Memory B cell (primary cell): ENCODE results near the gene GGA3.
"Not testable (repeated sequence)": the region's sequence is repeated elsewhere in the genome, so short reads cannot be mapped to it uniquely, and the experiment has no call there.

ENCODE experiments used
- ATAC-seq: fragments of 150-1000 bp; cut with Tn5 transposase; 2 replicates; pipeline ENCODE4 v1.10.0; 2021; ENCODE audit warnings: low read depth, mild to moderate bottlenecking, moderate library complexity
- DNase-seq, 2 donors: peaks; one replicate each; pipeline ENCODE4 v3.0.0; 2022; ENCODE audit warnings: low spot score in 2 of 2
- H3K27ac Mint-ChIP-seq: one replicate; pipeline ENCODE4 v1.8.0; 2022; ENCODE audit warnings: mild to moderate bottlenecking, moderate library complexity, mixed read lengths
- H3K27me3 Mint-ChIP-seq: one replicate; pipeline ENCODE4 v1.8.0; 2022; ENCODE audit warnings: mixed read lengths
- H3K36me3 Mint-ChIP-seq: one replicate; pipeline ENCODE4 v1.8.0; 2022; ENCODE audit warnings: mild to moderate bottlenecking, mixed read lengths
- H3K4me1 Mint-ChIP-seq: one replicate; pipeline ENCODE4 v1.8.0; 2022; ENCODE audit warnings: mixed read lengths
- H3K4me3 Mint-ChIP-seq: one replicate; pipeline ENCODE4 v1.8.0; 2022; ENCODE audit warnings: mild to moderate bottlenecking, moderate library complexity, mixed read lengths
- H3K9me3 Mint-ChIP-seq: one replicate; pipeline ENCODE4 v1.8.0; 2022; ENCODE audit warnings: mixed read lengths

The GGA3 gene

GRCh38 chr17:75261336-75262111 lies at the start of gene GGA3, which contains the start of gene MRPS7:
Gene GGA3 (minus strand): TSS chr17:75261606. CDS start chr17:75261587, 19 bp downstream.
Gene MRPS7 (plus strand): TSS chr17:75261879. CDS start chr17:75261901, 22 bp downstream.
- Mint-ChIP-seq H3K4me3 (peak within 1 kb of the TSS; percentile 94), H3K36me3 (peaks cover 4% of the 10 kb centered on the region), H3K9me3 (no peaks in the 10 kb centered on the region), H3K27me3 (no peaks in the 10 kb centered on the region), H3K27ac (peak within 1 kb of the TSS; percentile 100), H3K4me1 (peaks cover 33% of the 10 kb centered on the region)
- peak; percentile 96 to 99 for DNase-seq
- peak; percentile 93 for ATAC-seq

DNA sequence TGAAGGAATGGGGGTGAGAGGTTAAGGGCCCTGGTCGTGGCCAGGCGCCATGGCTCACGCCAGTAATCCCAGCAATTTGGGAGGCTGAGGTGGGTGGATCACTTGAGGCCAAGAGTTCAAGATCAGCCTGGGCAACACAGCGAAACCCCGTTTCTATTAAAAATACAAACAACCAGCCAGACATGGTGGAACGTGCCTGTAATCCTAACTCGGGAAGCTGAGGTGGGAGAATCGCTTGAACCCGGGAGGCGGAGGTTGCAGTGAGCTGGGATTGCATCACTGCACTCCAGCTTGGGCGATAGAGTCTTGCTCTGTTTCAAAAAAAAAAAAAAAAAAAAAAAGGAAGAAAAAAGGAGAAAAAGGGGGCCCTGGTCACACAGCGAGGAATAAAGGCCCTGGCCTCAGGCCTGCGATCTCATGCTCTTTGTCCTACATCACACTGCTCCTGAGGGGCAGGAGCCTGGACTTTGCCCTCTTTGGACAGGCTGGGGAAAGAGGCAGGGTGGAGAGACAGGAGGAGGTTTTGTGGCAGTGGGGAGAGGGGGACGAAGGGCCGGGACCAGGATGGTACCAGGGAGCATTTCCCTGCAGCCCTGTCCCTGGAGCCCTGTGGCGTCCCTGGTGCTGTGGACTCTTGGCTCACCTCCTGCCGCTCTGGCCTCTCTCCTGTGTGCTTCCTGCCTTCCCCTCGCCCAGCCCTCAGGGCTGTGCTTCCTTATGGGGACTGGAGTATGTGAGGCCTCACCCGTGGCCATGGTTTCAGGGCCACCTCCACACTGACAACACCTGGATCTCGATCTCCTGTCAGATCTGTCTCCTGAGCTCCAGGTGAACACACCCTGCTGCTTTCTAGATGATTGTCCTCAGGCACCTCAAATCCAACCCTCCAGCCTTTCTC lies 47.6 kb upstream of the GGA3 start:
- DNase-seq, result no peak
- no peaks in the 10 kb centered on the region for H3K9me3 Mint-ChIP-seq
- ATAC-seq, result no peak
- H3K27me3 Mint-ChIP-seq, result no peaks in the 10 kb centered on the region
- H3K27ac Mint-ChIP-seq, result no peak overlapping the region
- no peak overlapping the region for H3K4me3 Mint-ChIP-seq
- no peaks in the 10 kb centered on the region for H3K36me3 Mint-ChIP-seq
- peaks cover 23% of the 10 kb centered on the region for H3K4me1 Mint-ChIP-seq

DNA sequence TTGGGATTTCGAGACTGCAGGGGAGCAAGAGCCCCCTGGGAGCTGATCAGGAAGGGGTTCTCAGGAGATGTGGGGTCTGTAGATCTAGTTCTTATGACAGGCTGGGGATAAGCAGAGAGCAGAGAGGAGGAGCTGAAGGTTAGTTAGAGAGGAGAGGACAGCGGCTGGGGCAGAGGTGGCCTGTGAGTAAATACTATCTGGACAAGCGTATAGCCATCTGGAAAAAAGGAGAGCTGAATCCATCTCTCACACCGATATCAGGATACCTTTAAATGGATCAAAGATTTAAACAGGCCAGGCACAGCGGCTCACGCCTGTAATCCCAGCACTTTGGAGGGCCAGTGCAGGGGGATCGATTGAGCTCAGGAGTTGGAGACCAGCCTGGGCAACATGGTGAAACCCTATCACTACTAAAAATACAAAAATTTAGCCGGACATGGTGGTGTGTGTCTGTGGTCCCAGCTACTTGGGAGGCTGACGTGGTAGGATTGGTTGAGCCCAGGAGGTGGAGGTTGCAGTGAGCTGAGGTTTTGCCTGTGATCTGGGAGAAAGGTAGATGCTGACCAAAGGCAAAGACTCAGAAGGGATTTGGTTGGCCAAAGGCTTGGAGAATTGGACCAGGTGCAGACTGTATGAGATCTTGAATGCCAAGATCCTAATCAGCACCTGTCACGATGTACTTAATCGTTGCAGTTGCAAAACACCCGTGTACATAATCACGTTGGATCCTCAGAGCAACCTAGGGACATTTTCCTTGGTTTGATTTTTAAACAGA lies 46.7 kb upstream of the GGA3 start:
- no peak overlapping the region for H3K4me3 Mint-ChIP-seq
- H3K4me1 Mint-ChIP-seq, result peaks cover 17% of the 10 kb centered on the region
- no peaks in the 10 kb centered on the region for H3K27me3 Mint-ChIP-seq
- no peaks in the 10 kb centered on the region for H3K36me3 Mint-ChIP-seq
- H3K9me3 Mint-ChIP-seq, result no peaks in the 10 kb centered on the region
- ATAC-seq (no peak), DNase-seq (no peak)
- H3K27ac Mint-ChIP-seq, result no peak overlapping the region

- Mint-ChIP-seq H3K4me1 (peaks cover 7% of the 10 kb centered on the region), H3K27ac (no peak overlapping the region), H3K4me3 (no peak overlapping the region), H3K36me3 (no peaks in the 10 kb centered on the region), H3K9me3 (no peaks in the 10 kb centered on the region), H3K27me3 (no peaks in the 10 kb centered on the region)
- DNase-seq (no peak), ATAC-seq (no peak)
These were observed 40.2 kb upstream of the GGA3 start for GRCh38 chr17:75301502-75302206.

DNA sequence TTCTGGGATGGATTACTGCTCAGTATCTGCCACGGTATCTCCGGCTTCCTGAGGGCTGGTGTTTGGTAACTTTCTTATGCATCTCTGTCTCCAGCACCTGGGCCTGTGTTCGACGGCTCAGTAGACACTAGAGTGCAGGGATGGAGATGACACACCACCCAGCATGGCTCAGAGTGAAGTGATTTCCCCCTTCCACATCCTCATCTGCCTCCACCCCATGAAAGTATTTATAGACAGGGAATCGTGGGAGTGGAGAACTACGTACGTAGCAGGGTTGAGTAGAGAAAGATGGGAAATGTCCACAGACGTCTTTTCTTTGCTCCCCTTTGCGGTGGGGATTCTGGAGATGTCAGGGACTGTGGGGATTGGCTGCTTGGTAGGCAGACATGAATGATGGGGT lies 39.6 kb upstream of the GGA3 start:
- no peak overlapping the region for H3K27ac Mint-ChIP-seq
- DNase-seq, result no peak
- H3K27me3 Mint-ChIP-seq, result no peaks in the 10 kb centered on the region
- no peaks in the 10 kb centered on the region for H3K9me3 Mint-ChIP-seq
- no peak for ATAC-seq
- H3K36me3 Mint-ChIP-seq, result no peaks in the 10 kb centered on the region
- no peak overlapping the region for H3K4me3 Mint-ChIP-seq
- peaks cover 9% of the 10 kb centered on the region for H3K4me1 Mint-ChIP-seq

GRCh38 chr17:75300280-75300679 lies 38.9 kb upstream of the GGA3 start:
- ATAC-seq (no peak), DNase-seq (no peak)
- Mint-ChIP-seq H3K4me1 (peaks cover 13% of the 10 kb centered on the region), H3K27me3 (no peaks in the 10 kb centered on the region), H3K27ac (no peak overlapping the region), H3K4me3 (no peak overlapping the region), H3K36me3 (no peaks in the 10 kb centered on the region), H3K9me3 (no peaks in the 10 kb centered on the region)

DNA sequence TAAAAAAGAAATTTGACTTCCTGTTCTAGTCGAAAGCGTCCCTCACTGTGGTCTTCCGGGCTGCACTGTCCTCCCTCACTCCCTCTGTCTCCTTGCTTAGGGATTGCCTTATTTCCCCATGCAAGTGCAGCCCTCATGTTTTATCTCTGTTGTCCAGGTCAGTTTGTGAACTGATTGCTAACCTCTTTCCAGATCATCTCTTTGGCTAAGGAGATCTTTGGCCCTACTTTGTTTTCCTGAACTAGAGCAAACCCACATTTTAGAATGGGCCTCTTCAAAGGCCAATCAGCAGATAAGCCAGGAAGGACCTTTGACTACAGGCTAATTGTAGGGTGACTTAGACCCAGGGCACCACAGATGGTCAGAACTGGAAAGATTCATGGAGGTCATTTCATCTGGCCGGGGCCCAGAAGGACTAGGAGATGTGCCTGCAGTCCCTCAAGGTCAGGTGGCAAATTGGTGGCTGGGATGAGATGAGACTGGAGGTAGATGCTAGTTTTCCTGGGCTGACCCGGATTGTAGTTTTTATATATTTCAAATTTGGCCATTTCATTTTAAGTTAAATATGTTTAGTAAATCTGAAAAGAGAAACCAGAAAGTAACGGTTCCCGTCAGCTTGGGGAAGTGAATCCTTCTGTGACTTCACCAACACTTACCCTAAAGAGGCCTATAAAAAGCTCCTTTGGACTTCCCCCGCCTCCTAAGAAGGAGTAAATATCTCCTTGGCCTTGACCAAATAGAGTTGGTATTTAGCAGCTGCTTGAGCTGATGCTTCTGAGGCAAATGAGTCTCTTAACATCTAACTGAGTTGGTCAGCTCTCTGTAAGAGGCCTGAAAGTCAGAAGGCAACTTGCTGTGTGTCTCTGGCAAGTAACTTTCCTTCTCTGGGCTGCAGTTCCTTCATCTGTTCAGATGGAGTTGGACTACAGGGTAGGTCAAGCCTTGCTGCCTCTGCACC lies 34.1 kb upstream of the GGA3 start:
- ATAC-seq, result peak; percentile 74
- H3K9me3 Mint-ChIP-seq, result no peaks in the 10 kb centered on the region
- peaks cover 2% of the 10 kb centered on the region for H3K36me3 Mint-ChIP-seq
- peak overlapping the region; percentile 98 for H3K27ac Mint-ChIP-seq
- peak overlapping the region; percentile 54 for H3K4me3 Mint-ChIP-seq
- peaks cover 12% of the 10 kb centered on the region for H3K4me1 Mint-ChIP-seq
- peak; percentile 57 to 75 for DNase-seq
- no peaks in the 10 kb centered on the region for H3K27me3 Mint-ChIP-seq

GRCh38 chr17:75292810-75293448 lies 31.5 kb upstream of the GGA3 start:
- H3K9me3 Mint-ChIP-seq, DNase-seq, ATAC-seq, H3K36me3 Mint-ChIP-seq, H3K27me3 Mint-ChIP-seq, H3K4me3 Mint-ChIP-seq: not testable (repeated sequence)
- Mint-ChIP-seq H3K27ac (peak overlapping the region; percentile 98), H3K4me1 (peaks cover 18% of the 10 kb centered on the region)

DNA sequence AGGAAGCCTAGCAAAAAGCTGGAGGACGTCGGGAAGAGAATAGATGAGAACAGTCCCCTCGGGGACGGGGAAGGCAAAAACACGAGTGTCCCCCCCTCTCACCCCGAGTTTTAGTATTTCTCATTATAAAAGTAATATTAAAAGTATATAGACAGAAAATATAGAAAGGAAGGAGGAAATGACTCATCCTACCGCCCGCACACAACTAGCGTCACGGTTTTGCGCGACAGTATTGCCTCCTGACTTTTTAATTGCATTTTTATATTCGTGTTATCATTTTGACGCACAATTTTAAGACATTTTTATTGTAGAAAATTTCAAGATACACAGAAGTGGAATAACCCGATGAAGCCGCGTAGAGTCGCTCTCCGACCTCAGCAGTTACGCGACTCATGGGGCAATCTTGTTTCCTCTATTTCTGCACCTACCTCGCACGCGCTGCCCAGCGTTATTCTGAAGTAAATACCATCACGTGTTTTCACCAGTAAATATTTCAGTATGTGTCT lies 28.5 kb upstream of the GGA3 start:
- Mint-ChIP-seq H3K27ac (peak overlapping the region; percentile 98), H3K27me3 (no peaks in the 10 kb centered on the region), H3K4me1 (peaks cover 8% of the 10 kb centered on the region), H3K36me3 (peaks cover 4% of the 10 kb centered on the region), H3K9me3 (no peaks in the 10 kb centered on the region), H3K4me3 (peak overlapping the region; percentile 98)
- DNase-seq (peak; percentile 55 to 67), ATAC-seq (peak; percentile 51)

GRCh38 chr17:75289115-75289831 lies 27.9 kb upstream of the GGA3 start, which contains the start of gene SLC25A19:
Gene SLC25A19 (minus strand): TSS chr17:75289433. CDS start chr17:75286764, 2,669 bp downstream.
- Mint-ChIP-seq H3K27ac (peak within 1 kb of the TSS; percentile 98), H3K4me3 (peak within 1 kb of the TSS; percentile 98), H3K4me1 (peaks cover 8% of the 10 kb centered on the region), H3K36me3 (peaks cover 4% of the 10 kb centered on the region), H3K27me3 (no peaks in the 10 kb centered on the region), H3K9me3 (no peaks in the 10 kb centered on the region)
- DNase-seq, result peak; percentile 89 to 90
- ATAC-seq, result peak; percentile 84

DNA sequence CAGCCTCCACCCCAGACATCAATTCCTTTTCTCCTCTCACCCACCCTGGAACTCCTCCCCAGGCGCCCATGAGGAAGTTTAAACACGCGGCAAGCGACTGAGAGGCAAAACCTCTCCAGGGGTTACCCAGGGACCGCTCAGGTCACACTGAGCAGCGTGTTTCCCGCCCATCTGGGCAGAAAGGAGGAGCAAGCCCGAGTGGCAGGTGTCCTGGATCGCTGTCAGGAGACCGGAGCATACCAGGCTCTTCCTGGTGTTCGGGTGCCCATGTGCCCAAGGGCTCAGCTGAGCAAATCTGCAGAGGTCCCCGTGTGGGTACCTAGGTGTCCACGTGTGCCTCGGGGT lies 27.3 kb upstream of the GGA3 start:
- Mint-ChIP-seq H3K4me1 (peaks cover 8% of the 10 kb centered on the region), H3K36me3 (peaks cover 4% of the 10 kb centered on the region), H3K27ac (peak overlapping the region; percentile 98), H3K4me3 (peak overlapping the region; percentile 98), H3K9me3 (no peaks in the 10 kb centered on the region), H3K27me3 (no peaks in the 10 kb centered on the region)
- DNase-seq (no peak), ATAC-seq (peak; percentile 13)
